HepG2 (cell line): Measurements from ENCODE around the gene BLOC1S4. TPM values are rescaled to one million over a fixed set of nuclear protein-coding genes. Genes with fewer than 3 reads are reported as not detected.

ENCODE experiments used
- ATAC-seq: fragments of 200-7000 bp; cut with Tn5 transposase; 3 replicates; pipeline ENCODE4 v1.9.1; 2020; ENCODE audit warnings: mild to moderate bottlenecking, moderate library complexity
- BruUV-seq: library from RNA; stranded (reverse); fragments of 400-500 nt; replicated peaks from 2 replicates; lab custom pipeline; 2021; lab: Mats Ljungman, UMichigan
- CTCF ChIA-PET: fragments of 300-600 bp; formaldehyde crosslinking; extraction: SDS; loops from one replicate; lab custom pipeline; 2021; ENCODE audit warnings: low total read pairs, inconsistent platforms, low intra/inter-chr PET ratio; lab: Yijun Ruan, JAX
- POLR2A ChIA-PET: fragments of 350-600 bp; sonication (Branson Sonifier 250); formaldehyde crosslinking; loops from one replicate; lab custom pipeline; 2020; ENCODE audit warnings: antibody characterized with exemption, inconsistent platforms; lab: Yijun Ruan, JAX
- DNase-seq: peaks from one replicate; pipeline ENCODE4 v3.0.0-alpha.2; 2015; ENCODE audit warnings: low spot score
- FAIRE-seq: peaks from 3 replicates; lab custom pipeline; 2011; peaks lifted over from hg19 to GRCh38; lab: Jason Lieb, UNC
- H2AFZ ChIP-seq: one replicate; pipeline ENCODE4 v1.6.1; 2011; ENCODE audit warnings: low read length, inconsistent platforms
- H3K27ac ChIP-seq: fragments of 300-600 bp; 3 replicates; pipeline ENCODE4 v1.8.0; 2011; ENCODE audit warnings: mixed run types, mild to moderate bottlenecking, mixed read lengths, low read length, inconsistent platforms; ENCODE audit not compliant: insufficient read depth; ENCODE audit errors: extremely low read length
- H3K27me3 ChIP-seq, 2 experiments: fragments of 200-600 bp in 1 of 2; 2 replicates in 1 of 2; 3 replicates in 1 of 2; pipeline versions ENCODE4 v1.6.0 to v1.8.0; 2011; ENCODE audit warnings: low read length in 2 of 2, mild to moderate bottlenecking in 2 of 2, moderate library complexity in 2 of 2, inconsistent platforms in 1 of 2; ENCODE audit not compliant: insufficient read depth in 2 of 2, control insufficient read depth in 1 of 2
- H3K36me3 ChIP-seq, 2 experiments: fragments of 200-600 bp in 1 of 2; replicated peaks in 1 of 2; 2 replicates in 1 of 2; 3 replicates in 1 of 2; pipeline versions ENCODE4 v1.5.1 to v1.8.0; 2011; ENCODE audit warnings: low read length in 2 of 2, inconsistent platforms in 1 of 2; ENCODE audit not compliant: insufficient read depth in 2 of 2, control insufficient read depth in 1 of 2
- H3K4me1 ChIP-seq: 2 replicates; pipeline ENCODE4 v1.5.1; 2012; ENCODE audit warnings: low read length, inconsistent platforms; ENCODE audit not compliant: insufficient read depth
- H3K4me2 ChIP-seq: 2 replicates; pipeline ENCODE4 v1.6.0; 2011; ENCODE audit warnings: low read depth, low read length, inconsistent platforms
- H3K4me3 ChIP-seq, 3 experiments: fragments of 200-600 bp in 1 of 3; sonication (generic), shearing (Covaris generic) in 1 of 3; replicated peaks in 1 of 3; 2 replicates each; pipeline ENCODE4 v1.5.1; 2011 to 2016; ENCODE audit warnings: low read length in 3 of 3, inconsistent platforms in 2 of 3, low read depth in 2 of 3, mild to moderate bottlenecking in 2 of 3, control low read depth in 1 of 3, mixed read lengths in 1 of 3; ENCODE audit not compliant: insufficient read depth in 1 of 3
- H3K79me2 ChIP-seq: one replicate; pipeline ENCODE4 v1.6.1; 2011; ENCODE audit warnings: low read length, inconsistent platforms; ENCODE audit not compliant: insufficient read depth
- H3K9ac ChIP-seq: 2 replicates; pipeline ENCODE4 v1.6.0; 2011; ENCODE audit warnings: mild to moderate bottlenecking, low read depth, low read length, inconsistent platforms; ENCODE audit not compliant: insufficient read depth
- H3K9me3 ChIP-seq: 2 replicates; pipeline ENCODE4 v1.5.1; 2012; ENCODE audit warnings: mild to moderate bottlenecking, low read length
- H4K20me1 ChIP-seq: 2 replicates; pipeline ENCODE4 v1.6.0; 2011; ENCODE audit warnings: inconsistent platforms, mild to moderate bottlenecking, low read length, moderate library complexity; ENCODE audit not compliant: insufficient read depth
- IRF2 ChIP-seq: IDR thresholded peaks from 2 replicates; pipeline ENCODE4 v1.6.1; 2018; ENCODE audit warnings: missing genetic modification reagents, missing compliant biosample characterization
- RAD21 ChIP-seq: fragments of 450-650 bp; formaldehyde crosslinking; IDR thresholded peaks from 2 replicates; pipeline ENCODE4 v1.5.0; 2020; ENCODE audit warnings: mild to moderate bottlenecking
- SALL1 ChIP-seq: sonication (generic); formaldehyde crosslinking; IDR thresholded peaks from 2 replicates; pipeline ENCODE4 v1.8.0; 2022; ENCODE audit warnings: mild to moderate bottlenecking, missing genetic modification reagents
- SMAD3 ChIP-seq: sonication (generic); formaldehyde crosslinking; IDR thresholded peaks from 2 replicates; pipeline ENCODE4 v1.4.0; 2020; ENCODE audit warnings: missing genetic modification reagents
- STAG1 ChIP-seq: sonication (generic); formaldehyde crosslinking; IDR thresholded peaks from 2 replicates; pipeline ENCODE4 v1.4.0; 2020; ENCODE audit warnings: missing genetic modification reagents
- SUZ12 ChIP-seq: fragments of 150-350 bp; IDR thresholded peaks from 2 replicates; pipeline ENCODE4 v1.6.1; 2014; ENCODE audit warnings: low read depth, low read length
- XRCC5 ChIP-seq: fragments of 200-400 bp; formaldehyde crosslinking; optimal IDR thresholded peaks from 2 replicates; pipeline ENCODE3; 2017; ENCODE audit warnings: mild to moderate bottlenecking, low read length
- ZBTB38 ChIP-seq: sonication (generic); formaldehyde crosslinking; IDR thresholded peaks from 2 replicates; pipeline ENCODE4 v1.5.1; 2020; ENCODE audit warnings: mild to moderate bottlenecking, missing genetic modification reagents
- WGBS: methylation state at CpG from one replicate; pipeline ENCODE4 v1.1.6; 2017; ENCODE audit warnings: low lambda C conversion rate; 5-methylcytosine and 5-hydroxymethylcytosine counted together
- in situ Hi-C: cut with HindIII; loops from 2 replicates; pipeline ENCODE4 v1.10.0; 2017; ENCODE audit warnings: low pct_unique_long_range_greater_than_20kb; ENCODE audit not compliant: extremely low pct_ligation_motif_present
- intact Hi-C: fragments of 100-400 bp; cut with micrococcal nuclease; formaldehyde crosslinking; loops from one replicate; pipeline ENCODE4 v1.10.0; 2022; ENCODE audit not compliant: unreplicated experiment
- polyA plus RNA-seq, 8 experiments: library from polyadenylated mRNA; depleted of rRNA in 3 of 8; stranded (reverse) in 7 of 8; unstranded in 1 of 8; fragments of >200 nt; fragmentation: Illumina TruSeq in 4 of 8; extraction: Trizol in 4 of 8; gene quantifications; 2 replicates each; pipeline versions ENCODE4 v1.2.1 to v1.2.3, GENCODE V29; 2011 to 2016; ENCODE audit warnings: low read depth in 4 of 8, missing spikeins in 1 of 8, mixed read lengths in 1 of 8; ENCODE audit not compliant: insufficient read depth in 1 of 8
- total RNA-seq, 5 experiments: library from RNA; depleted of rRNA; stranded (reverse); fragments of >200 nt; fragmentation: Illumina TruSeq; extraction: Trizol; gene quantifications; 2 replicates each; pipeline ENCODE4 v1.2.3, GENCODE V29; 2016; ENCODE audit warnings: low read depth in 1 of 5
- TF ChIP-seq, protein P1 (sequence below): sonication (generic); formaldehyde crosslinking; IDR thresholded peaks from 2 replicates; pipeline ENCODE4 v1.4.0; 2020; ENCODE audit warnings: missing genetic modification reagents
- TF ChIP-seq, protein P2 (sequence below): sonication (generic); formaldehyde crosslinking; IDR thresholded peaks from 2 replicates; pipeline ENCODE4 v1.5.0; 2020; ENCODE audit warnings: mild to moderate bottlenecking, missing genetic modification reagents, moderate library complexity
- TF ChIP-seq, protein P3 (sequence below): sonication (generic); formaldehyde crosslinking; IDR thresholded peaks from 2 replicates; pipeline ENCODE4 v1.5.1; 2020; ENCODE audit warnings: mild to moderate bottlenecking, missing genetic modification reagents, moderate library complexity
- TF ChIP-seq, protein P4 (sequence below): sonication (generic); formaldehyde crosslinking; IDR thresholded peaks from 2 replicates; pipeline ENCODE4 v1.4.0; 2020; ENCODE audit warnings: missing genetic modification reagents

The BLOC1S4 gene
- total and polyA plus RNA-seq, 2 of the 13 experiments (the other 11 are each of a cell fraction or from before 2014, with no cell fraction given): 15.5 to 20.9 TPM

DNA sequence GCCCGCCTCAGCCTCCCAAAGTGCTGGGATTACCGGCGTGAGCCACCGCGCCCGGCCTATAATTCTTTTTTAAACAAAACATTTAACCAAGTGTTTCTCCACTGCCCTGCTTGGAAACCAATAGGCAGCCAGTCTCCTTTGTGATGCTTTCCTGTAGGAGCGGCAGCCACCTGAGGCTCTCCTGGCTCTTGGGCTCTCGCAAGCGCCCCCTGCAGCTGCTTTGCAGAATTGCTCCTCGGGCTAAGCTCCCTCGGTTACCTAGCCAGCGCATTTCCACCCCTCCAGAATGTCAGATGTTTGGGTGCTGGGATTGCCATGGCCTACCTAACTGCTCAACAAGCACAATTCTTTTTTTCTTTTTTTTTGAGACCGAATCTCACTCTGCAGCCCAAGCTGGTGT lies 14.6 kb upstream of the BLOC1S4 start:
- POLR2A ChIA-PET: interaction anchor here (1.0 to 1.5 kb wide), 5 partner anchors 8 to 192 kb away, joined by 3 to 6 read pairs (median 4); partner anchors contain the start of gene MRFAP1
- ATAC-seq: peak; percentile 69

More for the DNA sequence above, 14.6 kb upstream of the BLOC1S4 start:
- H3K79me2 ChIP-seq: peaks cover 38% of the 10 kb centered on the region
- BruUV-seq: no TSS peak
- peaks cover 7 to 17% of the 10 kb centered on the region in 2 experiments; a peak in 3 of 5 replicates for H3K36me3 ChIP-seq
- H3K9me3 ChIP-seq: 0 out of 2 replicates have a peak, but pooled peaks cover 4% of the 10 kb centered on the region
- H3K9ac ChIP-seq: no peak overlapping the region
- H3K27me3 ChIP-seq: no peaks in the 10 kb centered on the region
- no peak overlapping the region for H2AFZ ChIP-seq
- peaks cover 57% of the 10 kb centered on the region for H3K4me1 ChIP-seq
- TF ChIP-seq, protein P1, sequence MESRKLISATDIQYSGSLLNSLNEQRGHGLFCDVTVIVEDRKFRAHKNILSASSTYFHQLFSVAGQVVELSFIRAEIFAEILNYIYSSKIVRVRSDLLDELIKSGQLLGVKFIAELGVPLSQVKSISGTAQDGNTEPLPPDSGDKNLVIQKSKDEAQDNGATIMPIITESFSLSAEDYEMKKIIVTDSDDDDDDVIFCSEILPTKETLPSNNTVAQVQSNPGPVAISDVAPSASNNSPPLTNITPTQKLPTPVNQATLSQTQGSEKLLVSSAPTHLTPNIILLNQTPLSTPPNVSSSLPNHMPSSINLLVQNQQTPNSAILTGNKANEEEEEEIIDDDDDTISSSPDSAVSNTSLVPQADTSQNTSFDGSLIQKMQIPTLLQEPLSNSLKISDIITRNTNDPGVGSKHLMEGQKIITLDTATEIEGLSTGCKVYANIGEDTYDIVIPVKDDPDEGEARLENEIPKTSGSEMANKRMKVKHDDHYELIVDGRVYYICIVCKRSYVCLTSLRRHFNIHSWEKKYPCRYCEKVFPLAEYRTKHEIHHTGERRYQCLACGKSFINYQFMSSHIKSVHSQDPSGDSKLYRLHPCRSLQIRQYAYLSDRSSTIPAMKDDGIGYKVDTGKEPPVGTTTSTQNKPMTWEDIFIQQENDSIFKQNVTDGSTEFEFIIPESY (CRISPR knock-in tag): peak; percentile 77; the same call in 1 of the 2 replicates
- TF ChIP-seq ZBTB38 (0 out of 2 replicates have a peak, but pooled peaks have one; percentile 29), RAD21 (CRISPR knock-in tag) (peak; percentile 30; the same call in 1 of the 2 replicates), IRF2 (no peak), SUZ12 (no peak), STAG1 (CRISPR knock-in tag) (peak; percentile 38), XRCC5 (peak; percentile 26), SALL1 (CRISPR knock-in tag) (peak; percentile 16; the same call in 1 of the 2 replicates), SMAD3 (CRISPR knock-in tag) (no peak)
- TF ChIP-seq, protein P2, sequence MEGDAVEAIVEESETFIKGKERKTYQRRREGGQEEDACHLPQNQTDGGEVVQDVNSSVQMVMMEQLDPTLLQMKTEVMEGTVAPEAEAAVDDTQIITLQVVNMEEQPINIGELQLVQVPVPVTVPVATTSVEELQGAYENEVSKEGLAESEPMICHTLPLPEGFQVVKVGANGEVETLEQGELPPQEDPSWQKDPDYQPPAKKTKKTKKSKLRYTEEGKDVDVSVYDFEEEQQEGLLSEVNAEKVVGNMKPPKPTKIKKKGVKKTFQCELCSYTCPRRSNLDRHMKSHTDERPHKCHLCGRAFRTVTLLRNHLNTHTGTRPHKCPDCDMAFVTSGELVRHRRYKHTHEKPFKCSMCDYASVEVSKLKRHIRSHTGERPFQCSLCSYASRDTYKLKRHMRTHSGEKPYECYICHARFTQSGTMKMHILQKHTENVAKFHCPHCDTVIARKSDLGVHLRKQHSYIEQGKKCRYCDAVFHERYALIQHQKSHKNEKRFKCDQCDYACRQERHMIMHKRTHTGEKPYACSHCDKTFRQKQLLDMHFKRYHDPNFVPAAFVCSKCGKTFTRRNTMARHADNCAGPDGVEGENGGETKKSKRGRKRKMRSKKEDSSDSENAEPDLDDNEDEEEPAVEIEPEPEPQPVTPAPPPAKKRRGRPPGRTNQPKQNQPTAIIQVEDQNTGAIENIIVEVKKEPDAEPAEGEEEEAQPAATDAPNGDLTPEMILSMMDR (CRISPR knock-in tag): peak; percentile 72
- TF ChIP-seq, protein P3, sequence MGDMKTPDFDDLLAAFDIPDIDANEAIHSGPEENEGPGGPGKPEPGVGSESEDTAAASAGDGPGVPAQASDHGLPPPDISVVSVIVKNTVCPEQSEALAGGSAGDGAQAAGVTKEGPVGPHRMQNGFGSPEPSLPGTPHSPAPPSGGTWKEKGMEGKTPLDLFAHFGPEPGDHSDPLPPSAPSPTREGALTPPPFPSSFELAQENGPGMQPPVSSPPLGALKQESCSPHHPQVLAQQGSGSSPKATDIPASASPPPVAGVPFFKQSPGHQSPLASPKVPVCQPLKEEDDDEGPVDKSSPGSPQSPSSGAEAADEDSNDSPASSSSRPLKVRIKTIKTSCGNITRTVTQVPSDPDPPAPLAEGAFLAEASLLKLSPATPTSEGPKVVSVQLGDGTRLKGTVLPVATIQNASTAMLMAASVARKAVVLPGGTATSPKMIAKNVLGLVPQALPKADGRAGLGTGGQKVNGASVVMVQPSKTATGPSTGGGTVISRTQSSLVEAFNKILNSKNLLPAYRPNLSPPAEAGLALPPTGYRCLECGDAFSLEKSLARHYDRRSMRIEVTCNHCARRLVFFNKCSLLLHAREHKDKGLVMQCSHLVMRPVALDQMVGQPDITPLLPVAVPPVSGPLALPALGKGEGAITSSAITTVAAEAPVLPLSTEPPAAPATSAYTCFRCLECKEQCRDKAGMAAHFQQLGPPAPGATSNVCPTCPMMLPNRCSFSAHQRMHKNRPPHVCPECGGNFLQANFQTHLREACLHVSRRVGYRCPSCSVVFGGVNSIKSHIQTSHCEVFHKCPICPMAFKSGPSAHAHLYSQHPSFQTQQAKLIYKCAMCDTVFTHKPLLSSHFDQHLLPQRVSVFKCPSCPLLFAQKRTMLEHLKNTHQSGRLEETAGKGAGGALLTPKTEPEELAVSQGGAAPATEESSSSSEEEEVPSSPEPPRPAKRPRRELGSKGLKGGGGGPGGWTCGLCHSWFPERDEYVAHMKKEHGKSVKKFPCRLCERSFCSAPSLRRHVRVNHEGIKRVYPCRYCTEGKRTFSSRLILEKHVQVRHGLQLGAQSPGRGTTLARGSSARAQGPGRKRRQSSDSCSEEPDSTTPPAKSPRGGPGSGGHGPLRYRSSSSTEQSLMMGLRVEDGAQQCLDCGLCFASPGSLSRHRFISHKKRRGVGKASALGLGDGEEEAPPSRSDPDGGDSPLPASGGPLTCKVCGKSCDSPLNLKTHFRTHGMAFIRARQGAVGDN (CRISPR knock-in tag): peak; percentile 31; the same call in 1 of the 2 replicates
- TF ChIP-seq, protein P4, sequence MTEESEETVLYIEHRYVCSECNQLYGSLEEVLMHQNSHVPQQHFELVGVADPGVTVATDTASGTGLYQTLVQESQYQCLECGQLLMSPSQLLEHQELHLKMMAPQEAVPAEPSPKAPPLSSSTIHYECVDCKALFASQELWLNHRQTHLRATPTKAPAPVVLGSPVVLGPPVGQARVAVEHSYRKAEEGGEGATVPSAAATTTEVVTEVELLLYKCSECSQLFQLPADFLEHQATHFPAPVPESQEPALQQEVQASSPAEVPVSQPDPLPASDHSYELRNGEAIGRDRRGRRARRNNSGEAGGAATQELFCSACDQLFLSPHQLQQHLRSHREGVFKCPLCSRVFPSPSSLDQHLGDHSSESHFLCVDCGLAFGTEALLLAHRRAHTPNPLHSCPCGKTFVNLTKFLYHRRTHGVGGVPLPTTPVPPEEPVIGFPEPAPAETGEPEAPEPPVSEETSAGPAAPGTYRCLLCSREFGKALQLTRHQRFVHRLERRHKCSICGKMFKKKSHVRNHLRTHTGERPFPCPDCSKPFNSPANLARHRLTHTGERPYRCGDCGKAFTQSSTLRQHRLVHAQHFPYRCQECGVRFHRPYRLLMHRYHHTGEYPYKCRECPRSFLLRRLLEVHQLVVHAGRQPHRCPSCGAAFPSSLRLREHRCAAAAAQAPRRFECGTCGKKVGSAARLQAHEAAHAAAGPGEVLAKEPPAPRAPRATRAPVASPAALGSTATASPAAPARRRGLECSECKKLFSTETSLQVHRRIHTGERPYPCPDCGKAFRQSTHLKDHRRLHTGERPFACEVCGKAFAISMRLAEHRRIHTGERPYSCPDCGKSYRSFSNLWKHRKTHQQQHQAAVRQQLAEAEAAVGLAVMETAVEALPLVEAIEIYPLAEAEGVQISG (CRISPR knock-in tag): no peak
- in situ Hi-C loops: no loop called here
- 74% methylated on average over 13 of the region's 13 CpGs for WGBS
- CTCF ChIA-PET: no interaction called here
- peak; percentile 46 for DNase-seq
- H3K27ac ChIP-seq: no peak overlapping the region
- no peak overlapping the region for H3K4me2 ChIP-seq
- no peak overlapping the region for H3K4me3 ChIP-seq
- H4K20me1 ChIP-seq: peaks cover 4% of the 10 kb centered on the region; the same call in 1 of the 2 replicates
- intact Hi-C loops: no loop called here
- FAIRE-seq: no peak
